GM19468 (cell line): ENCODE measurements around the gene UBE2G1.

Source experiments
- ATAC-seq: cut with Tn5 transposase; IDR thresholded peaks from one replicate; pipeline ENCODE4 v1.9.1; 2021; ENCODE audit warnings: mild to moderate bottlenecking, moderate library complexity, moderate number of reproducible peaks; ENCODE audit not compliant: unreplicated experiment; ENCODE audit errors: extremely low read depth

UBE2G1 gene

GRCh38 chr17:4310354-4311060 lies 56.0 kb downstream of the UBE2G1 start:
- ATAC-seq, result no peak

- no peak for ATAC-seq
These were observed 56.6 kb downstream of the UBE2G1 start for GRCh38 chr17:4309897-4310296.

GRCh38 chr17:4307179-4307930 lies 59.1 kb downstream of the UBE2G1 start:
- no peak for ATAC-seq

GRCh38 chr17:4305224-4305623 lies 61.3 kb downstream of the UBE2G1 start:
- ATAC-seq, result no peak

- no peak for ATAC-seq
These were observed 62.0 kb downstream of the UBE2G1 start for GRCh38 chr17:4304417-4305027.

- no peak for ATAC-seq
These were observed 65.4 kb downstream of the UBE2G1 start for GRCh38 chr17:4301066-4301465.

GRCh38 chr17:4297351-4297750 lies 69.1 kb downstream of the UBE2G1 start:
- no peak for ATAC-seq

GRCh38 chr17:4295686-4296085 lies 70.8 kb downstream of the UBE2G1 start:
- ATAC-seq, result no peak

GRCh38 chr17:4293572-4293971 lies 72.9 kb downstream of the UBE2G1 start:
- ATAC-seq, result no peak

- no peak for ATAC-seq
These were observed 78.8 kb downstream of the UBE2G1 start for GRCh38 chr17:4287710-4288109.

GRCh38 chr17:4276514-4276913 lies 90.0 kb downstream of the UBE2G1 start:
- no peak for ATAC-seq

GRCh38 chr17:4272972-4273368 lies 93.5 kb downstream of the UBE2G1 start:
- ATAC-seq, result no peak

GRCh38 chr17:4272213-4272971 lies 94.1 kb downstream of the UBE2G1 start:
- no peak for ATAC-seq

- ATAC-seq, result no peak
These were observed 95.7 kb downstream of the UBE2G1 start for GRCh38 chr17:4270736-4271135.

GRCh38 chr17:4269915-4270314 lies 96.6 kb downstream of the UBE2G1 start:
- no peak for ATAC-seq

- no peak for ATAC-seq
These were observed 99.1 kb downstream of the UBE2G1 start for GRCh38 chr17:4267402-4267801.

- no peak for ATAC-seq
These were observed 99.9 kb downstream of the UBE2G1 start for GRCh38 chr17:4266550-4266949.

- ATAC-seq, result no peak
These were observed 102.9 kb downstream of the UBE2G1 start, which contains the start of gene ANKFY1 for GRCh38 chr17:4263282-4264215. TSS of gene ANKFY1 (minus strand) at chr17:4263979. CDS start at chr17:4263941, 38 bp downstream.

GRCh38 chr17:4262703-4263102 lies 103.8 kb downstream of the UBE2G1 start:
- no peak for ATAC-seq
